SU-DHL-6 (cell line): ENCODE measurements around the gene ZNF579.
A peak's percentile ranks its signal among the peaks of the same experiment; 100 is the strongest.

Source experiments
- H2AFZ ChIP-seq: fragments of 200-600 bp; sonication (generic); 2 replicates; pipeline ENCODE4 v1.6.1; 2014; ENCODE audit warnings: low read depth, mild to moderate bottlenecking, moderate library complexity, mixed read lengths, antibody characterized with exemption, low read length; ENCODE audit not compliant: severe bottlenecking
- H3F3A ChIP-seq: fragments of 200-600 bp; shearing (Covaris generic); 2 replicates; pipeline ENCODE4 v1.6.0; 2016; ENCODE audit warnings: antibody characterized with exemption, mild to moderate bottlenecking; ENCODE audit not compliant: insufficient read depth
- H3K27ac ChIP-seq: fragments of 200-600 bp; sonication (generic); 2 replicates; pipeline ENCODE4 v1.5.1; 2016; ENCODE audit warnings: low read depth, mild to moderate bottlenecking, low read length, moderate library complexity, mixed read lengths
- H3K27me3 ChIP-seq: fragments of 200-600 bp; sonication (generic), shearing (Covaris generic); 2 replicates; pipeline ENCODE4 v1.6.0; 2014; ENCODE audit warnings: mild to moderate bottlenecking, low read length
- H3K36me3 ChIP-seq: fragments of 200-600 bp; sonication (generic); 2 replicates; pipeline ENCODE4 v1.6.1; 2014; ENCODE audit warnings: mild to moderate bottlenecking, low read length, mixed read lengths
- H3K4me2 ChIP-seq: fragments of 300-600, 200-600 bp; shearing (Covaris generic), sonication (generic); 2 replicates; pipeline ENCODE4 v1.6.0; 2014; ENCODE audit warnings: low read length, low read depth, mild to moderate bottlenecking; ENCODE audit not compliant: poor library complexity, severe bottlenecking
- H3K4me3 ChIP-seq: fragments of 200-600 bp; sonication (generic); 2 replicates; pipeline ENCODE4 v1.5.1; 2014; ENCODE audit warnings: antibody characterized with exemption, low read length, mild to moderate bottlenecking, mixed read lengths; ENCODE audit not compliant: insufficient read depth, poor library complexity, severe bottlenecking
- H3K79me2 ChIP-seq: fragments of 200-600 bp; sonication (generic); 2 replicates; pipeline ENCODE4 v1.6.1; 2014; ENCODE audit warnings: mild to moderate bottlenecking, low read length, moderate library complexity; ENCODE audit not compliant: insufficient read depth
- H3K9ac ChIP-seq: fragments of 200-600 bp; sonication (generic); 2 replicates; pipeline ENCODE4 v1.7.0; 2014; ENCODE audit warnings: mild to moderate bottlenecking, low read length
- H3K9me2 ChIP-seq: fragments of 200-600 bp; sonication (generic); replicated peaks from 2 replicates; pipeline ENCODE4 v1.6.1; 2014; ENCODE audit warnings: low read length; ENCODE audit not compliant: insufficient read depth
- H3K9me3 ChIP-seq: fragments of 200-600 bp; sonication (generic); 2 replicates; pipeline ENCODE4 v1.6.1; 2014; ENCODE audit warnings: low read length, mixed read lengths; ENCODE audit not compliant: insufficient read depth
- H4K20me1 ChIP-seq: fragments of 200-600 bp; sonication (generic); 2 replicates; pipeline ENCODE4 v1.6.1; 2014; ENCODE audit warnings: low read depth, mild to moderate bottlenecking, antibody characterized with exemption, low read length, moderate library complexity, mixed read lengths
- CTCF ChIP-seq: fragments of 200-600 bp; sonication (generic); IDR thresholded peaks from one replicate; pipeline ENCODE4 v1.5.1; 2017; ENCODE audit warnings: antibody characterized with exemption, mild to moderate bottlenecking, low read length, moderate library complexity; ENCODE audit not compliant: insufficient read depth, poor library complexity, severe bottlenecking
- EZH2phosphoT487 ChIP-seq: fragments of 200-600 bp; sonication (generic), shearing (Covaris generic); conservative IDR thresholded peaks from 2 replicates; pipeline ENCODE4 v1.6.1; 2018; ENCODE audit warnings: mild to moderate bottlenecking, antibody characterized with exemption, low read length, moderate library complexity, mixed read lengths

The ZNF579 gene

GRCh38 chr19:55606471-55606787 lies 25.8 kb upstream of the ZNF579 start:
- H3K36me3 ChIP-seq, result no peaks in the 10 kb centered on the region
- no peaks in the 10 kb centered on the region for H3K27me3 ChIP-seq
- no peaks in the 10 kb centered on the region for H3K9me2 ChIP-seq
- peak overlapping the region; percentile 98 for H3K4me3 ChIP-seq
- H3K9me3 ChIP-seq, result no peaks in the 10 kb centered on the region
- peaks cover 25% of the 10 kb centered on the region for H3K79me2 ChIP-seq
- H4K20me1 ChIP-seq, result no peaks in the 10 kb centered on the region
- peak overlapping the region; percentile 86 for H3K27ac ChIP-seq
- H3K4me2 ChIP-seq, result peak overlapping the region; percentile 86
- H3K9ac ChIP-seq, result peak overlapping the region; percentile 98
- peaks cover 17% of the 10 kb centered on the region for H3F3A ChIP-seq
- H2AFZ ChIP-seq, result no peak overlapping the region
- TF ChIP-seq EZH2phosphoT487, result no peak
- TF ChIP-seq CTCF, result no peak

GRCh38 chr19:55605637-55606470 lies 25.2 kb upstream of the ZNF579 start, which contains the start of gene ZNF865:
ZNF865 (plus strand) TSS chr19:55605647; CDS start chr19:55613619, 7,972 bp downstream.
- Histone ChIP-seq H3F3A (peaks cover 22% of the 10 kb centered on the region), H2AFZ (peak within 1 kb of the TSS; percentile 45), H3K9ac (peak within 1 kb of the TSS; percentile 98), H3K4me2 (peak within 1 kb of the TSS; percentile 86), H3K27me3 (no peaks in the 10 kb centered on the region), H3K9me2 (no peaks in the 10 kb centered on the region), H3K36me3 (no peaks in the 10 kb centered on the region), H3K4me3 (peak within 1 kb of the TSS; percentile 98), H3K27ac (peak within 1 kb of the TSS; percentile 86), H3K79me2 (peaks cover 22% of the 10 kb centered on the region), H3K9me3 (no peaks in the 10 kb centered on the region), H4K20me1 (no peaks in the 10 kb centered on the region)
- TF ChIP-seq EZH2phosphoT487 (no peak), CTCF (peak; percentile 60)

- Histone ChIP-seq H3K27me3 (no peaks in the 10 kb centered on the region), H3K9me3 (no peaks in the 10 kb centered on the region), H3K4me3 (peak overlapping the region; percentile 98), H3K36me3 (no peaks in the 10 kb centered on the region), H4K20me1 (no peaks in the 10 kb centered on the region), H3K9ac (peak overlapping the region; percentile 98), H3K9me2 (no peaks in the 10 kb centered on the region), H2AFZ (no peak overlapping the region), H3F3A (peaks cover 27% of the 10 kb centered on the region), H3K4me2 (peak overlapping the region; percentile 86), H3K79me2 (peaks cover 22% of the 10 kb centered on the region), H3K27ac (peak overlapping the region; percentile 86)
- TF ChIP-seq CTCF, result no peak
- no peak for TF ChIP-seq EZH2phosphoT487
Measured at GRCh38 chr19:55605207-55605636, 24.6 kb upstream of the ZNF579 start.
